WTC11 (cell line): ENCODE data around the gene FAM20C. TPM values are rescaled to one million over a fixed set of nuclear protein-coding genes. Genes with fewer than 3 reads are reported as not detected.
A peak's percentile ranks its signal among the peaks of the same experiment; 100 is the strongest.

Source experiments
- ATAC-seq: fragments of 200-7000 bp; cut with Tn5 transposase; 2 replicates; pipeline ENCODE4 v1.10.0; 2021; ENCODE audit warnings: mild to moderate bottlenecking, moderate library complexity
- CTCF ChIA-PET: fragments of 300-600 bp; sonication (Branson Sonifier 250); formaldehyde crosslinking; loops from one replicate; lab custom pipeline; 2021; ENCODE audit warnings: antibody characterized with exemption; lab: Charles Lee
- POLR2A ChIA-PET: fragments of 350-600 bp; sonication (Branson Sonifier 250); formaldehyde crosslinking; loops from one replicate; lab custom pipeline; 2021; ENCODE audit warnings: antibody characterized with exemption; lab: Charles Lee
- DNase-seq: peaks from one replicate; pipeline ENCODE4 v3.0.0; 2021; ENCODE audit warnings: low spot score
- H3K27ac Mint-ChIP-seq: 2 replicates; pipeline ENCODE4 v1.8.0; 2021; ENCODE audit warnings: mixed read lengths
- H3K27me3 Mint-ChIP-seq: 2 replicates; pipeline ENCODE4 v1.8.0; 2021; ENCODE audit warnings: low read depth, mild to moderate bottlenecking, moderate library complexity, mixed read lengths
- H3K36me3 Mint-ChIP-seq: 2 replicates; pipeline ENCODE4 v1.8.0; 2021; ENCODE audit warnings: mixed read lengths
- H3K4me1 Mint-ChIP-seq: 2 replicates; pipeline ENCODE4 v1.8.0; 2022; ENCODE audit warnings: mixed read lengths
- H3K4me3 Mint-ChIP-seq: 2 replicates; pipeline ENCODE4 v1.8.0; 2021; ENCODE audit warnings: mild to moderate bottlenecking, moderate library complexity, mixed read lengths
- H3K9me3 Mint-ChIP-seq: 2 replicates; pipeline ENCODE4 v1.8.0; 2021; ENCODE audit warnings: mixed read lengths
- ARID4B ChIP-seq: sonication (generic); formaldehyde crosslinking; IDR thresholded peaks from 2 replicates; pipeline ENCODE4 v1.8.0; 2023; ENCODE audit warnings: missing genetic modification reagents, mild to moderate bottlenecking, borderline replicate concordance
- ETV6 ChIP-seq: sonication (generic); formaldehyde crosslinking; IDR thresholded peaks from 2 replicates; pipeline ENCODE4 v1.8.1; 2022; ENCODE audit warnings: mild to moderate bottlenecking, missing genetic modification reagents
- GABPB1 ChIP-seq: sonication (generic); formaldehyde crosslinking; IDR thresholded peaks from 2 replicates; pipeline ENCODE4 v1.8.1; 2023; ENCODE audit warnings: mild to moderate bottlenecking, missing genetic modification reagents
- HMGXB4 ChIP-seq: sonication (generic); formaldehyde crosslinking; IDR thresholded peaks from 2 replicates; pipeline ENCODE4 v1.8.1; 2023; ENCODE audit warnings: mild to moderate bottlenecking, moderate library complexity, missing genetic modification reagents
- JUN ChIP-seq: sonication (generic); formaldehyde crosslinking; IDR thresholded peaks from 2 replicates; pipeline ENCODE4 v1.8.0; 2023; ENCODE audit warnings: mild to moderate bottlenecking, missing genetic modification reagents
- MYBL2 ChIP-seq: sonication (generic); formaldehyde crosslinking; IDR thresholded peaks from 2 replicates; pipeline ENCODE4 v1.8.1; 2023; ENCODE audit warnings: mild to moderate bottlenecking, moderate library complexity, missing genetic modification reagents
- NR3C1 ChIP-seq: sonication (generic); formaldehyde crosslinking; conservative IDR thresholded peaks from 2 replicates; pipeline ENCODE4 v1.8.1; 2023; ENCODE audit warnings: low read depth, mild to moderate bottlenecking, missing genetic modification reagents
- RELA ChIP-seq: sonication (generic); formaldehyde crosslinking; IDR thresholded peaks from 2 replicates; pipeline ENCODE4 v1.8.1; 2022; ENCODE audit warnings: missing genetic modification reagents, mild to moderate bottlenecking, borderline replicate concordance
- ZMAT4 ChIP-seq: fragments of 250-450 bp; sonication (Bioruptor Pico); IDR thresholded peaks from 2 replicates; pipeline ENCODE4 v1.9.0; 2021; ENCODE audit warnings: mild to moderate bottlenecking
- ZNF232 ChIP-seq: sonication (generic); formaldehyde crosslinking; IDR thresholded peaks from 2 replicates; pipeline ENCODE4 v1.8.0; 2022; ENCODE audit warnings: mild to moderate bottlenecking, missing genetic modification reagents
- total RNA-seq: library from RNA; stranded (reverse); gene quantifications from 3 replicates; pipeline ENCODE4 v1.2.3, GENCODE V29; 2021
- TF ChIP-seq, protein P1 (sequence below): fragments of 200-600 bp; IDR thresholded peaks from 2 replicates; pipeline ENCODE4 v1.8.0; 2022; ENCODE audit warnings: antibody characterized with exemption
- TF ChIP-seq, protein P2 (sequence below): sonication (generic); formaldehyde crosslinking; conservative IDR thresholded peaks from 2 replicates; pipeline ENCODE4 v1.8.1; 2022; ENCODE audit warnings: mild to moderate bottlenecking, missing genetic modification reagents

The FAM20C gene
- total RNA-seq, 1 experiment from 2014 or later: 64.9 TPM

GRCh38 chr7:192701-193480 lies 520 bp downstream of the FAM20C start:
- Mint-ChIP-seq H3K4me3 (peak overlapping the region; percentile 87), H3K36me3 (peaks cover 19% of the 10 kb centered on the region), H3K27ac (no peak overlapping the region), H3K27me3 (peaks cover 5% of the 10 kb centered on the region; the same call in 1 of the 2 replicates), H3K9me3 (no peaks in the 10 kb centered on the region), H3K4me1 (peaks cover 58% of the 10 kb centered on the region)
- DNase-seq: no peak
- ChIA-PET CTCF (interaction anchor here (1.0 to 2.4 kb wide), 4 partner anchors 7 to 110 kb away, joined by 3 to 10 read pairs (median 8); no protein-coding TSS in a partner anchor), POLR2A (interaction anchor here (0.7 kb wide), 1 partner anchor 73 kb away, joined by 3 read pairs; no protein-coding TSS in a partner anchor)
- TF ChIP-seq MYBL2 (CRISPR knock-in tag): no peak
- TF ChIP-seq, protein P1, sequence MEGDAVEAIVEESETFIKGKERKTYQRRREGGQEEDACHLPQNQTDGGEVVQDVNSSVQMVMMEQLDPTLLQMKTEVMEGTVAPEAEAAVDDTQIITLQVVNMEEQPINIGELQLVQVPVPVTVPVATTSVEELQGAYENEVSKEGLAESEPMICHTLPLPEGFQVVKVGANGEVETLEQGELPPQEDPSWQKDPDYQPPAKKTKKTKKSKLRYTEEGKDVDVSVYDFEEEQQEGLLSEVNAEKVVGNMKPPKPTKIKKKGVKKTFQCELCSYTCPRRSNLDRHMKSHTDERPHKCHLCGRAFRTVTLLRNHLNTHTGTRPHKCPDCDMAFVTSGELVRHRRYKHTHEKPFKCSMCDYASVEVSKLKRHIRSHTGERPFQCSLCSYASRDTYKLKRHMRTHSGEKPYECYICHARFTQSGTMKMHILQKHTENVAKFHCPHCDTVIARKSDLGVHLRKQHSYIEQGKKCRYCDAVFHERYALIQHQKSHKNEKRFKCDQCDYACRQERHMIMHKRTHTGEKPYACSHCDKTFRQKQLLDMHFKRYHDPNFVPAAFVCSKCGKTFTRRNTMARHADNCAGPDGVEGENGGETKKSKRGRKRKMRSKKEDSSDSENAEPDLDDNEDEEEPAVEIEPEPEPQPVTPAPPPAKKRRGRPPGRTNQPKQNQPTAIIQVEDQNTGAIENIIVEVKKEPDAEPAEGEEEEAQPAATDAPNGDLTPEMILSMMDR: no peak
- no peak for ATAC-seq

- POLR2A ChIA-PET: interaction anchor here (1.1 kb wide), 1 partner anchor 125 kb away, joined by 3 read pairs; no protein-coding TSS in a partner anchor
- no peak for DNase-seq
- H3K4me1 Mint-ChIP-seq: peaks cover 50% of the 10 kb centered on the region
- CTCF ChIA-PET: interaction anchor here (1.0 to 2.2 kb wide), 3 partner anchors 19 to 130 kb away, joined by 3 to 5 read pairs (median 3); no protein-coding TSS in a partner anchor
- peak overlapping the region; percentile 88 for H3K27ac Mint-ChIP-seq
- H3K27me3 Mint-ChIP-seq: peaks cover 5% of the 10 kb centered on the region; the same call in 1 of the 2 replicates
- peak overlapping the region; percentile 87 for H3K4me3 Mint-ChIP-seq
- TF ChIP-seq NR3C1 (CRISPR knock-in tag) (no peak), ETV6 (CRISPR knock-in tag) (no peak), RELA (CRISPR knock-in tag) (no peak), ZMAT4 (no peak), HMGXB4 (CRISPR knock-in tag) (peak; percentile 48; the same call in 1 of the 2 replicates)
- TF ChIP-seq, protein P2, sequence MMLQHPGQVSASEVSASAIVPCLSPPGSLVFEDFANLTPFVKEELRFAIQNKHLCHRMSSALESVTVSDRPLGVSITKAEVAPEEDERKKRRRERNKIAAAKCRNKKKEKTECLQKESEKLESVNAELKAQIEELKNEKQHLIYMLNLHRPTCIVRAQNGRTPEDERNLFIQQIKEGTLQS (CRISPR knock-in tag): no peak
- TF ChIP-seq, all 79 proteins: peak for 1
- ATAC-seq: no peak
- no peaks in the 10 kb centered on the region for H3K9me3 Mint-ChIP-seq
- H3K36me3 Mint-ChIP-seq: peaks cover 27% of the 10 kb centered on the region
Observed at GRCh38 chr7:193481-194251, 1.3 kb downstream of the FAM20C start.

DNA sequence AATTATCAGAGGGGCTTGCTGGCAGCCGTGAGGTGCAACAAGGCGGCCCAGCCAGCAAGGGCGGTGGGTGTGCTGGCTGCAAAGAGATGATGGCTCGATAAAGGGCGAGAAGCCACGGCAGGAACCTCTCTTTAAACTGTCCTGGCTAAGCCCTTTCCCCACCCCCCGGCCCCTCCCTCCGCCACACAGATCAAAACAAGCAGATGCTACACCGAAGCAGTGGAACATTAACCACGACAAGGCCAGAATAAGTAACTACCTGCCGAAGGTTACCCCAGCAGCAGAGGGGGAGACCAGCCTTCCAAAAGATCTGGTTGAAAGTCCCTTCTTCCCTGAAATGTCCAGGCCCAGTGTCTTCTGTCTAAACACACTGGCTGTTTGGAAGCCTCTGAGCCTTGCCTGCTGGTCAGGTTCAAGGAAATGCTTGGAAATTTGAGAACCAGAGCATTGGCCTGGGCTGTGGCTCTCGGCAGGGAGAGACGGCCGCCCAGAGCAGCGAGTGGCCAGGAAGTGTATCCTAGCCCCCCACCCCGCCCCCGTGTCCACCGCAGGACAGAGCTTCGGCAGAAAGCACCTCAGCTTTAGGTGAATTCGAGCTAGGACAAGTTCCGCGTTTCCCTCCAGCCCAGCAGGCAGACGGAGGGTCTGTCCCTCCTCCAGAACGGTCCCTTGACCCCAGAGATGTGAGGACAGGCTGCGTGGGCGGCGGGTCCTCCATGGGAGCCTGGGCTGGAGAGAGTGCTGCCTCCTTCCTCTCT lies 2.1 kb downstream of the FAM20C start:
- POLR2A ChIA-PET: interaction anchor here (1.1 kb wide), 1 partner anchor 126 kb away, joined by 3 read pairs; no protein-coding TSS in a partner anchor
- H3K27me3 Mint-ChIP-seq: peaks cover 5% of the 10 kb centered on the region; the same call in 1 of the 2 replicates
- CTCF ChIA-PET: interaction anchor here (0.6 to 2.2 kb wide), 6 partner anchors 10 to 988 kb away, joined by 3 to 5 read pairs (median 4); no protein-coding TSS in a partner anchor
- ATAC-seq (peak; percentile 8), DNase-seq (peak; percentile 39)
- peaks cover 29% of the 10 kb centered on the region for H3K36me3 Mint-ChIP-seq
- H3K27ac Mint-ChIP-seq: peak overlapping the region; percentile 88
- peak overlapping the region; percentile 87 for H3K4me3 Mint-ChIP-seq
- peaks cover 43% of the 10 kb centered on the region for H3K4me1 Mint-ChIP-seq
- TF ChIP-seq ZNF232 (CRISPR knock-in tag) (0 out of 2 replicates have a peak, but pooled peaks have one; percentile 22), JUN (CRISPR knock-in tag) (no peak), ARID4B (CRISPR knock-in tag) (no peak), GABPB1 (peak; percentile 25; the same call in 1 of the 2 replicates)
- H3K9me3 Mint-ChIP-seq: no peaks in the 10 kb centered on the region
